Right hindlimb (tissue), 1 donor: Measurements from ENCODE around the gene MT1E.
"Not testable (repeated sequence)": the region's sequence is repeated elsewhere in the genome, so short reads cannot be mapped to it uniquely, and the experiment has no call there.

Source experiments
- DNase-seq: peaks from one replicate; pipeline ENCODE4 v3.0.0-alpha.2; 2018

MT1E gene

GRCh38 chr16:56607675-56608042, 17.9 kb upstream of the MT1E start:
- DNase-seq = no peak

- peak; percentile 93 for DNase-seq
These were observed 17.3 kb upstream of the MT1E start, which contains the start of gene MT2A for GRCh38 chr16:56608043-56608875. Gene MT2A, plus strand, starts transcription at chr16:56608584. Its CDS starts 72 bp downstream, at chr16:56608656.

GRCh38 chr16:56608876-56609462, 16.6 kb upstream of the MT1E start:
- no peak for DNase-seq

- DNase-seq = peak; percentile 72
These were observed 16.1 kb upstream of the MT1E start for GRCh38 chr16:56609463-56609921.

GRCh38 chr16:56610017-56610608, 15.5 kb upstream of the MT1E start:
- peak; percentile 40 for DNase-seq

GRCh38 chr16:56610609-56611111, 14.9 kb upstream of the MT1E start:
- no peak for DNase-seq

GRCh38 chr16:56611281-56611833, 14.2 kb upstream of the MT1E start:
- DNase-seq = no peak

- DNase-seq = no peak
These were observed 11.9 kb upstream of the MT1E start for GRCh38 chr16:56613706-56614105.

- no peak for DNase-seq
These were observed 11.0 kb upstream of the MT1E start for GRCh38 chr16:56614549-56614991.

- DNase-seq = no peak
These were observed 10.2 kb upstream of the MT1E start for GRCh38 chr16:56615353-56615752.

- no peak for DNase-seq
These were observed 8.9 kb upstream of the MT1E start for GRCh38 chr16:56616608-56617211.

GRCh38 chr16:56617212-56618085, 8.1 kb upstream of the MT1E start:
- peak; percentile 86 for DNase-seq

- no peak for DNase-seq
These were observed 7.4 kb upstream of the MT1E start for GRCh38 chr16:56618138-56618537.

GRCh38 chr16:56620339-56620897, 5.2 kb upstream of the MT1E start:
- no peak for DNase-seq

GRCh38 chr16:56621665-56622445, 3.7 kb upstream of the MT1E start:
- DNase-seq = not testable (repeated sequence)

- DNase-seq = not testable (repeated sequence)
These were observed 2.4 kb upstream of the MT1E start for GRCh38 chr16:56623184-56623583.

GRCh38 chr16:56623637-56624036, 1.9 kb upstream of the MT1E start:
- DNase-seq = no peak

GRCh38 chr16:56625943-56626654, 518 bp downstream of the MT1E start:
- DNase-seq = peak; percentile 60

GRCh38 chr16:56626685-56627084, 1.1 kb downstream of the MT1E start:
- DNase-seq = no peak
